LHCN-M2 (cell line): ENCODE measurements around the gene ACSL1. TPM values are rescaled to one million over a fixed set of nuclear protein-coding genes. Genes with fewer than 3 reads are reported as not detected.

ENCODE experiments used
- DNase-seq: peaks from one replicate; pipeline ENCODE4 v3.0.0-alpha.2; 2012; ENCODE audit warnings: low read depth
- total RNA-seq: library from RNA; depleted of rRNA; stranded (reverse); fragments of >200 nt; gene quantifications from 2 replicates; pipeline ENCODE4 v1.2.3, GENCODE V29; 2014

The ACSL1 gene
- total RNA-seq, 1 experiment from 2014 or later: 115 TPM

DNA sequence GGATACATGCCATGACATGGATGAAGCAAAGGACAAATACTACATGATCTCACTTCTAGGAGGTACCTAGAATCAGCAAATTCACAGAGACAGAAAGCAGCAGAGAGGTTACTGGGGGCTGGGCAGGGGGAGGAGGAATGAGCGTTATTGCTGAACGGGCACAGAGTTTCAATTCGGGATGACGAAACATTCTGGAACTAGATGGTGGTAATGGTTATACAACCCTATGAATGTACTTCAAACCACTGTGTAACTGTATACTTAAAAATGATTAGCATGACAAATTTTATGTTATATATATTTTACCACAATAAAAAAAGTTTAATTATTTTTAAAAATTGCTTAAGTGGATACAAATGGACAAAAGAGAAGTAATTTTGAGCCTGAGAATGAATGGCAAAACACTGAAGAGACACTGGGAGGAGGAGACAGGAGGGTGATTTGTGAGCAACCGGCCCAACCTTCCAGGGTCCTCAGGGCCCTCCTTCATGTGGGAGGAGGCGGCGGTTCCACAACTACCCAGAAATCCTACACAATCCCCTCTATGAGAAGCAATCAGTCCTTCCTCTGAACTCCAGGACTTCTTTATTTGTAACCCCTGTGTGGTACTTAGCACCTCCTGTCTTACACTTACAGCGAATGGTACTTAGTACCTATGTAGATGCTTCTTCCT is 14.1 kb downstream of the ACSL1 start:
- no peak for DNase-seq

DNA sequence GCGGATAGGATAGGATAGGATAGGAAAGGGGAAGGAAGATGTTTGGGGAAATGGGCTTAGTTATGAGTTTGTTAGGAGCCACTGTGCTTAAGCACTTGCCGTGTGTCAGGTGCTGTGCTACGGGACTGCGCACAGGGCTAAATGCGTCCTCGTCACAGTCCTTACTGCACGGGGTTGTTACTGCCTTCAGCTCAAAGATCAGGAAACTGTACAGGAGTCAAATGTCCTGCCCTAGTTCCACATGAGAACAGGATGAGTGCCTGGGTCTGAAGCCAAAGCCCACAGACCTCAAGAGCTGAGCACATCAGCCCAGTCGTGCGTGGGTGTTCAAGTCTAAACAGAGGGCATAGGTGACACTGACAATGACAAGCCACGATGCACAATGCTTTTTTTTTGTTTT is 15.0 kb downstream of the ACSL1 start:
- DNase-seq: no peak

DNA sequence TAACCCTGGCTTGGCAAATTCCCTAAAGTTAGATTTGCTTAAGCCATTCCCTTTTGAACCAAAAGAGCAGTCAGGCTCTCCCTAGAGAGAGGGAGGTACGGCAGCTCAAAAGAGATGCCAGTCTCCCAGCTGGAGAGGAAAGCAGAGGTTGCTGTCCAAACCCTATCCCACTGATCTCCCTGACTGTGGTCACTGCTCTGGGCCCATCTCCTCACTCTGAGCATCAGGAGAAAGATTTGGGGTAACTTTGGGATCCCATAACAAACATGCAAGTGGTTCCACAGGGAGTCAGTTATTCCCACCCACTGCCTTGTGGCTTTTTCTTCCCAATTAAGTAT is 17.1 kb downstream of the ACSL1 start:
- DNase-seq: no peak

DNA sequence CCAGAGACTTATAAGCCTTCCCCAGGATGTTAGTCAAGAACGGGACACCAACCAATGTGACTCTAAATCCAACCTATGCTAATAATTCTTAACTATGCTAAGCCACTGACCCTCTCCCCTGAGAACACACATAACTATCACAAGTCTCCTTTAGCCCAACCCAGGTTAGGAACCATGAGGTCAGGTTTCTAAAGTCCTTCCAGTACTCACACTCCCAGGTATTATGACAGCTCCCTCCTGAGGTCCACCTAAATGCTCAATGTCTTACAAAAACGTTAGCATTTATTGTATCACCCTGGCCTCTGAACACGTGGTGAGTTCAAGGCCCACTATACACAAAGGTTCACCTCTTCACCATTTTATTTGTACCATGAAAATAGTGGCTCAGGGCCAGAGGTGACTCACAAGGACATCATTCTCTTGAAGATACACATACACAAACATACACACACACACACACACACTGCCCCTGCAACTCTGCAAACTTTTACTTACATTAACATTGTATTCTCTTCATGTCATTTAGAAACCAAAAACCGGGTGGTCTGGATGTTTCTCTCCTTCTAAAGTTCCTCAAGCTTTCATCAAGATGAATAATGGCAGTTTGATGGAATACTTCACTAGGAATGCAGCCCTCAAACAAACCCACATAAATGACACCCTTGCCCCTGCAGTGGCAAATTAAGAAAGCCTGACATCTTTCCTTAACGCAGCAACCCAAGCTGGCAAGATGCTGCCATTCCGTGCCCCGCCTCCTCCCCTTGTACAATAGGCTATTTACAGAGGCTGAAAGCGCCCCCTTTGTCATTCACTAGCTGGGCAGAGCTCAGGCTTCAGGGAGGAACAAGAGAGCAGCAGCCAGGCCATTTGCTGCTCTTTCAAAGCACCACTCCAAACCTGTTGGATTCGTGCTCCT is 17.7 kb downstream of the ACSL1 start:
- DNase-seq: peak; percentile 84

DNA sequence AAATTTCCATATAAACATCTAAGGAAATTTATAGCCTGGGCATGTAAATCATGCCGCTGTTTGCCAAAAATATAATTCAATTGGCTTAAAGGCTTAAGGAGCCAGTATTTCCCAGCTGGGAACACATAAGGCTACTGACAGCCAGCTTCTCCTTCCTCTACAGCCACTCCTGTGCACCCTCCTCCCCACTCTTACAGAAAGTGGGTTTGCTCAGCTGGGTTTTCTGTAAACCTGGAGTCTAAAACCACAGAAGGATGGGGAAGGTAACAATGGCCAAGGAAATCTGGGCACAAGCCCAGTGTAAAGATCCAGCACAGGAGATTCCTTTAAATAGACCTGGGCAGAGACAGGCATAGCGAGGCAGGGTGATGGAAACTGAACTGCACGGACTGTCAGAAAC is 18.5 kb downstream of the ACSL1 start:
- no peak for DNase-seq

DNA sequence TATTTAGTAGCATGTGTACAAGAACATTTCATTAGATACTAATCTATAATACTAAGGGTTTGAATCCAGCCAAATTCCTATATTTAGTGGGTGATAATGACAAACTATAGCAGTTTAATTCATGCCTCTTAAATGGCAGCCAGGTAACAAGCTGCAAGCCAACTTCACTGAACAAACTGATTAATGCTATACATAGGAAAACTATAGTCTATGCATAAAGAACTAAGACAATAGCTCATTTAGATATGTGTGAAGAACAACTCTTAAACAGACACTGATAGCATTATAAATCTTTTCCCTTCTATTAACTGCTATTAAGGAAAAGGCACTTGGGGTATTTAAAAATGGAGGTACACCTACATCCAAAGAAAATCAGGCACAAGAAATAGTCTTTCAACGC is 19.1 kb downstream of the ACSL1 start:
- no peak for DNase-seq

DNA sequence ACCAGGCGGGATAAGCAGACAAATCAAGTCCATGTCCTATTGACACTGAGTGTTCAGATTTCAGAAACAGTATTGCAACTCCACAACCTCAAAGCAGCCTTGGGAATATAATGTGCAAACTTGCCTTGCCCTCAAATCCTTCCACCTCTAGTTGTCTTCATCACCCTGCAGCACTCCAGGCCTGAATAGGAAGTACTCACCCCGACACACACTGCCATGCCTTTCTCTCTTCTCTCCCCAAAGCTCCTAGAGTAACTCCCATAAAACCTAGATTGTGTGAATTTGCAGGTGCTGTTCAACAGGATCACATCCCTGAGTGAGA is 19.6 kb downstream of the ACSL1 start:
- no peak for DNase-seq

DNA sequence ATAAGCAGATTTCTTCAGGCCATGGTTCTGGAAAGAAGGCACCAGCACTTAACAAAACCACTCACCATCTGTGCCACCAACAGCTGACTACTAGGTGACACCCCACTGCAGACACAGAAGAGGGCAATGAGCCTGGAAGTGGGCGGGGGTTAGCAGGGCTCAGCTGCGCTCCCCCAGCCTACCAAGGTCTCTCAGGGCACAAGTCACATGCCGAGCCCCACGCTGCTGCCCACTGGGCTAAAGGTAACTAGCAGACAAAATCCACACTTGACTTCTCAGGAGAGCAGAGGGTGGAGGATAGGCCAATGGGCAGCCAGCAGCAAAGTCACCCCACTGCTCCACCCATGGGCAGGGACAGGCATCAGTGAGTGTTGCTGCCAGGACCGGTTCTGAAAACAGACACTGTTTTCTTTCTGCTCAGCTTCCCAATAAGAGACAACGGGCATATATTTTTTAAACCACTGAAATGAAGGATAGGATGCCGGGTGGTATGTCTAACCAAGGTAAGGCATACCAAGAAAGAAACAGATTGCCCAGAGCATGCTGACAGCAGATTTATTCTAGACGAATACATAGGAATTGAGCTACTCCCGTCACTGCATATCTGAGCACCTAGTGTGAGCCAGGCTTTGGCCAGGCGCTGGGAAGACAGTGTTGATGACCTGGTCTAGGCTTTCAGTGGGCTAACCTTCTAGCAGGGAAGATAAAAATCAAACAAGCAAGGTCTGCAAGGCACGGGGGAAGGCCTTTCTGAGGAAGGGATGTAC is 20.1 kb downstream of the ACSL1 start:
- peak; percentile 53 for DNase-seq

DNA sequence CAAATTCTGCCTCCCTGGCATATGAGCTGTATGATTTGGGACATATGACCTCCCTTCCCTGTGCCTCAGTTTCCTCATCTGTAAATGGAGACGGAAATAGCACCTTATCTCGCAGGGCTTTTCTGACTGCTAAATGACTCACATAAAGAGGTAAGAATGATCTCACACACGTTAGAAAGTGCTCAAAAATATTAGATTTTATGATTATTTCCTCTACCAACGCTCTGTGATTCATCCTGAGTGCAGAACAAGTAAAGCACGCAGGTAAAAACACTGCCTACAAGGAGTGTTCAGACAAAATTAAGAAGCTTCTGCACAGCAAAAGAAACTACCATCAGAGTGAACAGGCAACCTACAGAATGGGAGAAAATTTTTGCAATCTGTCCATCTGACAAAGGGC is 21.1 kb downstream of the ACSL1 start:
- no peak for DNase-seq

DNA sequence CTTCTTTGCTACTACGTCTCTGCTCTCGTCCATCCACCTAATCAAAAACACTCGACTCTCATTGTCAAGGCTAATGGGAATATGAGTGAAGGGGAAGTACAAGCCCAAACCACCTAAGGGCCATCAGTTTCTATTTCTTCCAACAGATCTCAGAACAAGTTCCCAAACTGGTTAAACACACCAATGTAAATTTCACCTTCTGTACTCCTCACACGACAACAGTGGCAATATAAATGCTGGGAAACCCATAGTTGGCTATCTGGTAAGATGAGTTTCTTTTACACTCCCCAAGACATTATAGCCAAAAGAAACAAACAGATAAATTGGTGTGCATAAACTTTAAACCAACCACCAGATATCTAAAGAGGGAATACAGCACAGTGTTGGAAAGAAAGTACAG is 21.9 kb downstream of the ACSL1 start:
- DNase-seq: no peak

DNA sequence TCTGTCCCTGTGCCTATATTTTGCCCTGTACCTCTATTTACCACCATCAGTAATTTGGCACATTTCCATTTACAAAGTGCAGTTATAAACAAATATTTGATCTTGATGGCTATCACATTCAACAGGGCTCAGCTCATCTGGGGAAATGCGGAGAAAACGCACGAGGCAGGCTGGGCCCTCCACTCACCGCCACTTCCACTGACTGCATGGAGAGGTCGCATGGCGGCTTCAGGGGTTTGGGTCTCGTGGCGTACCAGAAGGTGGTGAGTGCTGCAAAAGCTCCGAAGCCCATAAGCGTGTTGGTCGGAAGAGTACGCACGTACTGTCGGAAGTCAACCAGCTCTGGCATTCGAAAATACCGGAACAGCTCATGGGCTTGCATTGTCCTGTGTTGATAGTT is 22.6 kb downstream of the ACSL1 start:
- DNase-seq: no peak

DNA sequence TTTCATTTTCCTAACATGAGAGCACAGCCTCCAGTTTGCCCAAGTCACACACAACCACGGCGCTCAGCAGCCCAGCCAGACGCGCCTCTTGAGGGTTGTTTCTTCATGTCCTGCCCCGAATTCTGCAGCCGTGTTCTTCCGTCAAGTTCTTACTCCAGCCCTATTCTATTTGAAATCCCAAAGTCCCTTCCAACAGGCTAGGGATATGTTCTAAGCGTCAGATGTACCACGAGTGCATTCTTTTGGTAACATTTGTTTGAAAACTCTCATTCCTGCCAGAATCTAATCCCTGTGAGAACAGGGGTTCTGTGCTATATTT is 23.1 kb downstream of the ACSL1 start:
- DNase-seq: peak; percentile 38

DNA sequence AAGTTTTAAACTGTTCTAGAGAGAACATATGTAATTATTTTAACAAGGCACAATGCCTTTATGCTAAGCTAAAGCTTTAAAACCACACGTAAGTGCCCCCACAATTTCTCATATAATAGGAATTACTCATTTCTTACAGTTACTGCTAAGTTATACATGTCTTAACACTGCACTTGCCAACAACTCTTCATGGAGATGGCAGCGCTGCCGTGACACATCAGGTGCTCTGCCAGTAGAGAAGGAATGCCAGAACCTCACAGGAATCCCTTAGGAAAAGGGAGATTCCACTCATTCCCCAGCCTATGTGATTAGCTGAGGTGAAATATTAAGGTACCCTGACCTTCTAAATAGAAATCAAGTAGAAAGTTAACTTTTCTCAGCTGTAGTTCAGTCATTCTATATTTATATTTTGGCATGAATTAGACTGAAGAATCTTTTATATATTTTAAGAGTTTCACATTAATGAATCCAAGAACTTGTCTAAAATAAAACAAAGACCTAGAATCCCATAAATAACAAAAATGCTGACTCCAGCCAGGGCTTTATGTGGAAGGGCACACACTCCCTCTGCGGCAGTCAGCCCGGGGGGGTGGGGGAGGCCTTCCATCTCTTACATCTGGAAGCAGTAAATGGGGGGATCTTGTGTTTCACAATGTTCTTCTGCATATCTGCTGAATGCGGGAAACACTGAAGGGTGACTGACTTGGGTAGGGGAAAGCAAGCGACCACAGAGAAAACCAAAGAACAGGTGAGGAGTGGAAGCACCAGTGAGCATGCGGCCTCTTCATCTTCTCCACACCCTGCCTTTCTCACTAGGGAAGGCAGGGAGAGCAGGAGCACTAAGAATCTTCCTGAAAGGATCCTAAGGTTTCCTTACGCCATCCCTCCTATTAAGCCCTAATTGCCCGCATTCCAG is 23.7 kb downstream of the ACSL1 start:
- DNase-seq: peak; percentile 29

DNA sequence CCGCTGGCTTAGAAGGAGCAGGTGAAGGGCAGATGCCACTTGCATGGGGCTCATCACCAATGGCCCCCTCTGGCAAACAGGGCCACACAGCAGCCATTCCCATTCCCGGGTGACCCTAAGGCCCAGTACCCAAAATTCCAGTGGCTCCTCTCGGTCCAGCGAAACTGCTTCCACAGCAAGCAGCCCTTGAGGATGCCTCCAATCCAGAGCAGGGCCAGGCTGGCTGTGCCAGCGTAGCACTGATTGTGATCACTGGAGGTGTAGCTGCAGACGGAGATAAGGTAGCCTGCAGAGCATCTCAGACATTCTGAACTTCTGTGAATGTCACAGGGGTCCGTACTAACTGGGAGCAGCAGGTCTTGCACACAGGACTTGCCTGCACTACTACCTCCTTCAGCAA is 27.3 kb downstream of the ACSL1 start:
- no peak for DNase-seq

DNA sequence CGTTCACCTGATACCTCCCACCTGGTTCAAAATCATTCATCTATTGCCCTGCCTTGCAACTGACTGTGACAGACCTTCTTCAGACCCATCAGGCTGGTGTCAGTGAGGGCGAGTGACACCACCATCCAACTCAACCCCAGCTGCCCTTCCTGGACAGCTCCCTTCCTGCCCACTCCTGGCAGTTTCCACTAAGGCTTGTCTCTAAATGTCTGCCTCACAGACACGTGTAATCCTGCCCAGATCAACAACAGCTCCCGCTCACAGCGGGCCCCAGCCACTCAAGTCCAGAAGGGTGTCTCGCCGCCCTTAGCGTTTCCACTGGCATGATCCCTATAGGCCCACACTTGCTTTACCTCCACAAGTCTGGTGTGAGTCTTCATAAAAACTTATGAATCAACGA is 28.9 kb downstream of the ACSL1 start:
- no peak for DNase-seq

DNA sequence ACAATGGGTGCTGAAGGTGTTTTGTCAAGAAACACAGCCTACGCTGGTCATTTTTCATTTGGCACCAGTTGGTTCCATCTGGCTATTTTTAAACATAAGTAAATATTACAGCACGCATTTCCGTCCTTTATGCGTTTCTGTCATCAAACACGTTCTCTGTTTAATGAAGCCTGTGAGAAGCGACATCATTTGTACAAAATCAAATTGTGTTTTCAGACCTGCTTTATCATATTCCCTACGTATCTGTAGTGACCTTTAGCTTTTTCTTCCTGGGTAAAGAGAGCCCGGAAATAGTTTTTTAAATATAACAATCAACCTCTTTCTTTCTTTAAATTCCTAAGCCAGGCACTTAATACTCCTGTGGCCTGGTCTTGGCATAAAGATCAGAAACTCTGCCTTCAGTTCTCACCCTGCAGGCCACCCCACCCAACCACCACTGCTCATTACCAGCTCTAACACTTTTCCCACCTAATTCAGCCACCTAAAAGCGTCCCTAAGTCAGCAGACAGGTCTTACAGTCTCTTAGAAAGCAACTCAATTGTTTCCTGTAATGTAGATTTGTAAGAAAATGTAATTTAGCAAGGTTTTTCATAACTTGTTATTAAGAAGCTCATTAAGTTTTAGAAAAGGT is 30.4 kb downstream of the ACSL1 start:
- DNase-seq: no peak

DNA sequence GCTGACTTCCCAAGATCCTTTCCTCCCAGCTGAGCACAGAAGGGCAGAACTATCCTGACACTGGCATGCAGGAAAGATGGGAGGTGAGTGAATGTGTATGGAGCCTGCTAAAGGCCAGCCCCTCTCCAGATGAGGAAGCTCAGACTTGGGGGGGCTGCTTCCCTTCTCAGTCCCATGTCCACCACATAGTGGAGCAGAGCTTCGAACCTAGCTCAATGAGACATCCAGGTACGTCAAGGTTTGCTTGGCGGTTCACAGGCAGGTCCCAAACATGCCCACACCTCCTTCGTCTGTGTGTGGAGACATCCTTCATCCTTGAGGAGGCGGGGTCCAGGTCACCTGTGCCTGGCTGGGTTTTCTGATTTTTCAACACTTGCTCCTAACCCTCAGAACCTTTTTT is 31.3 kb downstream of the ACSL1 start:
- no peak for DNase-seq

DNA sequence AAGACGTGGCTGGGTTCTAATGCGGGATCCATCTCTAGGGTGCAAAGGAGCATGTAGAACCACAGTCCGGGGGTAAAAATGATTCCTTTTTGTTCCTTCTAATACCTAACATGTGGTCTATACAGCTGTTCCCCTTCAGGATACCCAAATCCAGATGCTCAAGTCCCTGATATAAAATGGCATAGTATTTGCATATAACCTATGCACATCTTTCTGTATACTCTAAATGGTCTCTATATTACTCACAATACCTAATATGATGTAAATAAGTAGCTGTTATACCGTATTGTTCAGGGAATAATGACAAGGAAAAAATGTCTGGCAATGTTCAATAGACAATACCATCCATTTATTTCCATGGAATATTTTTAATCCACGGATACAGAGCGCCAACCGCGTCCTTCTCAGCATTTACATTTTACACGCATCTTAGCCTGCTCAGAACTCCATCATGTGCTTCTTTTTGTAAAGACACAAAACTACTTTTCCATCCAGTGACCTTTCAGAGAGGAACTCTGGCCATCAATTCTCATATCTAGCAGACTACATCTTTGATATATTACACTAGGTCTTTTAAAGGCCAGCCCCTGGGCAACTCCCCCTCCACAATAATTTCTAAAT is 31.9 kb downstream of the ACSL1 start:
- DNase-seq: no peak

DNA sequence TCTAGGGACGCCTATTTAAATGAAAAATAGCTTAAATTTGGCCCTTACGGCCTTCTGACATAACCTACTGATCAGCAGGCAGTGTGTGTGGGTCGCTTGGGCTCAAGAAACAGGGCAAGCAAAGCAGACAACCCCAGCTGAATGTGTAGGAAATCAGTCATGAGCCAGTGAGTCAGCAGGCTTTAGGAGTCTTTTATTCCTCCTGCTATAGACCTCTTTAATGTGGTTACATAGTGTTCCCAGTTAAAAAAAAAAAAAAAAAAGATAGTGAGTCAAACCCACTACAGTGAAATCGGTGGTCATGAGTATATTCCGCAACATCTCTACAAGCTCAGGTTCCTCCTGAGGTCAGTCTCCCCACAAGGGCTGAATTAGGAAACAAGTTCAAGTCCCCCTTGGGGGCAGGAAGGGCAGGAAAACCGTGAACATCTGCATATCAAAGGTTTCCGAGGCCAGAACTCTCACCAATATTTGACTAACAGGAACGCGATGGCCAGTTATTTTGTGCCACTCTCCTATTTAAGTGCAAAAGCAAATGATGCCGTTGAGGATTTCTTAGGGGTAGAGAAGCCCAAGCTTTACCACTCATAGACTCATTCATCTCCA is 32.7 kb downstream of the ACSL1 start:
- peak; percentile 97 for DNase-seq

DNA sequence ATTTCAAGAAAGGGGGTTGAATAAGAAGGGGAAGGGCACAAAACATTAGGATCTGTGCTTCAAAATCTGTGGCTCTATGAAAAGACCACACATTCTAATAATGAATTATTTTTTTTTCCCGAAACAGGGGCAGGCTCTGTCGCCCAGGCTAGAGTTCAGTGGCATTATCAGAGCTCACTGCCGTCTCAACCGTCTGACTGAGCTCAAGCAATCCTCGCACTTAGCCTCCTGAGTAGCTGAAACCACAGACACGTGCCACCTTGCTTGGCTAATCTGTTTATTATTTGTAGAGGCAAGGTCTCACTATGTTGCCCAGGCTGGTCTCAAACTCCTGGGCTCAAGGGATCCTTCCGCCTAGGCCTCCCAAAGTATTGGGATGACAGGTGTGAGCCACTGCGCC is 33.4 kb downstream of the ACSL1 start:
- peak; percentile 27 for DNase-seq
